ENCODE data around the gene USP47.

DNA sequence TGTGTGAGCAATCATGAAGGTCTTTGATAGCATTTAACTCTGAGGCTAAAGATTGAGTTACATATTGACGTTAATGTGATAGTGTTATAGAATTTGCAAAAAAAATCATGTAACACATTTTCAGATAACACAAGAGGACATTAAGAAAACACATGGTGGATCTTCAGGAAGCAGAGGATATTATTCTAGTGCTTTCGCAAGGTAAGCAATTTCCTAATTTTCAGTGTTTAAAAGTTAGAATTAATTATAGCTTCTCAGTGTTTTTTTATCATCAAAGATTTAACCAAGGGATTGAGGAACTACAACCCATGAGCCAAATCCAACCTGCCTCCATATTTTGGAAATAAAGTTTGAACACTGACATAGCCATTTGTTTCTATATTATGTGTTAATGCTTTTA is 88.1 kb downstream of the USP47 start:
- TF ChIP-seq, protein P1, sequence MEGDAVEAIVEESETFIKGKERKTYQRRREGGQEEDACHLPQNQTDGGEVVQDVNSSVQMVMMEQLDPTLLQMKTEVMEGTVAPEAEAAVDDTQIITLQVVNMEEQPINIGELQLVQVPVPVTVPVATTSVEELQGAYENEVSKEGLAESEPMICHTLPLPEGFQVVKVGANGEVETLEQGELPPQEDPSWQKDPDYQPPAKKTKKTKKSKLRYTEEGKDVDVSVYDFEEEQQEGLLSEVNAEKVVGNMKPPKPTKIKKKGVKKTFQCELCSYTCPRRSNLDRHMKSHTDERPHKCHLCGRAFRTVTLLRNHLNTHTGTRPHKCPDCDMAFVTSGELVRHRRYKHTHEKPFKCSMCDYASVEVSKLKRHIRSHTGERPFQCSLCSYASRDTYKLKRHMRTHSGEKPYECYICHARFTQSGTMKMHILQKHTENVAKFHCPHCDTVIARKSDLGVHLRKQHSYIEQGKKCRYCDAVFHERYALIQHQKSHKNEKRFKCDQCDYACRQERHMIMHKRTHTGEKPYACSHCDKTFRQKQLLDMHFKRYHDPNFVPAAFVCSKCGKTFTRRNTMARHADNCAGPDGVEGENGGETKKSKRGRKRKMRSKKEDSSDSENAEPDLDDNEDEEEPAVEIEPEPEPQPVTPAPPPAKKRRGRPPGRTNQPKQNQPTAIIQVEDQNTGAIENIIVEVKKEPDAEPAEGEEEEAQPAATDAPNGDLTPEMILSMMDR (IDR thresholded peaks at IDR 0.05): no peak
- no peak for TF ChIP-seq POLR2A (IDR thresholded peaks at IDR 0.05)

Measured in thyroid gland (tissue), 4 donors.